GM23338 (cell line): ENCODE measurements around the gene ADD3. TPM values are rescaled to one million over a fixed set of nuclear protein-coding genes. Genes with fewer than 3 reads are reported as not detected.

Source experiments
- ATAC-seq: fragments of 200-7000 bp; cut with Tn5 transposase; 3 replicates; pipeline ENCODE4 v1.9.1; 2020
- DNase-seq: peaks from one replicate; pipeline ENCODE4 v3.0.0-alpha.2; 2015; ENCODE audit warnings: low spot score
- H2AFZ ChIP-seq: fragments of 200-600 bp; sonication (generic); 2 replicates; pipeline ENCODE4 v1.8.0; 2016; ENCODE audit warnings: antibody characterized with exemption, mild to moderate bottlenecking, moderate library complexity
- H3F3A ChIP-seq: fragments of 200-600 bp; sonication (generic); replicated peaks from 2 replicates; pipeline ENCODE4 v1.8.0; 2017; ENCODE audit warnings: antibody characterized with exemption, mixed run types, low read depth
- H3K27ac ChIP-seq: fragments of 200-600 bp; sonication (generic); 2 replicates; pipeline ENCODE4 v1.6.1; 2016; ENCODE audit warnings: low read depth
- H3K27me3 ChIP-seq: fragments of 200-600 bp; sonication (generic); 2 replicates; pipeline ENCODE4 v1.8.0; 2016; ENCODE audit warnings: mild to moderate bottlenecking, mixed run types, moderate library complexity; ENCODE audit not compliant: insufficient read depth
- H3K36me3 ChIP-seq: fragments of 200-600 bp; sonication (generic); 2 replicates; pipeline ENCODE4 v1.8.0; 2016; ENCODE audit warnings: mild to moderate bottlenecking; ENCODE audit not compliant: insufficient read depth
- H3K4me1 ChIP-seq: fragments of 200-600 bp; sonication (generic); 2 replicates; pipeline ENCODE4 v1.8.0; 2016; ENCODE audit warnings: mild to moderate bottlenecking, moderate library complexity; ENCODE audit not compliant: insufficient read depth
- H3K4me2 ChIP-seq: fragments of 200-600 bp; sonication (generic); 2 replicates; pipeline ENCODE4 v1.7.1; 2017; ENCODE audit warnings: mixed run types
- H3K4me3 ChIP-seq: fragments of 200-600 bp; sonication (generic); 2 replicates; pipeline ENCODE4 v1.6.1; 2016; ENCODE audit warnings: mixed run types
- H3K79me2 ChIP-seq: fragments of 200-600 bp; sonication (generic); replicated peaks from 2 replicates; pipeline ENCODE4 v1.8.0; 2017; ENCODE audit warnings: mild to moderate bottlenecking; ENCODE audit not compliant: insufficient read depth
- H3K9me2 ChIP-seq: fragments of 200-600 bp; sonication (generic); 2 replicates; pipeline ENCODE4 v1.8.0; 2017; ENCODE audit not compliant: insufficient read depth
- H4K20me1 ChIP-seq: fragments of 200-600 bp; sonication (generic); replicated peaks from 2 replicates; pipeline ENCODE4 v1.8.0; 2017; ENCODE audit warnings: mild to moderate bottlenecking; ENCODE audit not compliant: insufficient read depth
- H3K27ac Mint-ChIP-seq: 2 replicates; pipeline ENCODE4 v1.8.0; 2020; ENCODE audit warnings: inconsistent platforms, mild to moderate bottlenecking, moderate library complexity, mixed read lengths
- H3K27me3 Mint-ChIP-seq: 3 replicates; pipeline ENCODE4 v1.8.0; 2022; ENCODE audit warnings: low read depth, mild to moderate bottlenecking, moderate library complexity, mixed read lengths, inconsistent platforms; ENCODE audit not compliant: insufficient read depth, poor library complexity
- H3K36me3 Mint-ChIP-seq: 3 replicates; pipeline ENCODE4 v1.8.0; 2021; ENCODE audit warnings: low read depth, mild to moderate bottlenecking, inconsistent platforms, moderate library complexity, mixed read lengths
- H3K4me1 Mint-ChIP-seq: 3 replicates; pipeline ENCODE4 v1.8.0; 2020; ENCODE audit warnings: mild to moderate bottlenecking, inconsistent platforms, mixed read lengths
- H3K4me3 Mint-ChIP-seq: 3 replicates; pipeline ENCODE4 v1.8.0; 2021; ENCODE audit warnings: moderate library complexity, mild to moderate bottlenecking, inconsistent platforms, mixed read lengths
- H3K9me3 Mint-ChIP-seq: 3 replicates; pipeline ENCODE4 v1.8.0; 2020; ENCODE audit warnings: moderate library complexity, mild to moderate bottlenecking, inconsistent platforms, mixed read lengths
- CREB1 ChIP-seq: fragments of 250-450 bp; sonication (Bioruptor Pico); IDR thresholded peaks from 2 replicates; pipeline ENCODE4 v1.5.0; 2020; ENCODE audit warnings: low read depth, mild to moderate bottlenecking, moderate library complexity
- CTCF ChIP-seq, 2 experiments: fragments of 200-600 bp in 1 of 2; sonication (generic) in 1 of 2; conservative IDR thresholded peaks; 2 replicates each; pipeline versions ENCODE4 v1.5.1 to v1.6.1; 2016 to 2017; ENCODE audit warnings: antibody characterized with exemption in 2 of 2, low read depth in 2 of 2, mild to moderate bottlenecking in 2 of 2, moderate library complexity in 1 of 2
- ETS1 ChIP-seq: IDR thresholded peaks from 2 replicates; pipeline ENCODE4 v1.6.1; 2016; ENCODE audit warnings: antibody characterized with exemption
- EZH2 ChIP-seq: fragments of 200-600 bp; sonication (generic); IDR thresholded peaks from one replicate; pipeline ENCODE4 v1.8.0; 2017; ENCODE audit warnings: antibody characterized with exemption, mild to moderate bottlenecking, low read depth; ENCODE audit not compliant: unreplicated experiment
- EZH2phosphoT487 ChIP-seq: fragments of 200-600 bp; sonication (generic); IDR thresholded peaks from one replicate; pipeline ENCODE4 v1.8.1; 2018; ENCODE audit warnings: antibody characterized with exemption; ENCODE audit not compliant: unreplicated experiment
- JUNB ChIP-seq: IDR thresholded peaks from one replicate; pipeline ENCODE4 v1.6.1; 2016; ENCODE audit warnings: antibody characterized with exemption; ENCODE audit not compliant: unreplicated experiment
- NANOG ChIP-seq: IDR thresholded peaks from 2 replicates; pipeline ENCODE4 v1.6.1; 2016; ENCODE audit warnings: antibody characterized with exemption, borderline replicate concordance
- POLR2AphosphoS5 ChIP-seq: IDR thresholded peaks from 2 replicates; pipeline ENCODE4 v1.6.1; 2016; ENCODE audit warnings: antibody characterized with exemption, low read depth
- ZNF114 ChIP-seq: fragments of 250-450 bp; sonication (Bioruptor Pico); IDR thresholded peaks from 2 replicates; pipeline ENCODE4 v1.5.0; 2020; ENCODE audit warnings: mild to moderate bottlenecking, moderate library complexity
- ZNF462 ChIP-seq: fragments of 250-450 bp; sonication (Bioruptor Pico); IDR thresholded peaks from 2 replicates; pipeline ENCODE4 v1.5.0; 2020; ENCODE audit warnings: mild to moderate bottlenecking, moderate library complexity
- polyA plus RNA-seq: library from polyadenylated mRNA; unstranded; fragments of >200 nt; fragmentation: Nextera tagmentation; extraction: Ambion mirVana; gene quantifications from 2 replicates; pipeline ENCODE4 v1.2.1, GENCODE V29; 2016
- total RNA-seq: library from RNA; depleted of rRNA; stranded (reverse); fragments of >200 nt; shearing (Covaris generic); gene quantifications from 2 replicates; pipeline ENCODE4 v1.2.3, GENCODE V29; 2014

ADD3 gene
- total and polyA plus RNA-seq, 2 experiments from 2014 or later, result 68.5 to 767 TPM

GRCh38 chr10:110007701-110008517, at the start of gene ADD3 (continued):
- TF ChIP-seq EZH2 (no peak), NANOG (no peak), JUNB (no peak), CREB1 (CRISPR knock-in tag) (peak; percentile 16; the same call in 1 of the 2 replicates)

GRCh38 chr10:109958059-109958458, 49.7 kb upstream of the ADD3 start:
- no peaks in the 10 kb centered on the region for H3K79me2 ChIP-seq
- H3K4me1 ChIP-seq, result peaks cover 21% of the 10 kb centered on the region
- H4K20me1 ChIP-seq, result no peaks in the 10 kb centered on the region
- H3K27me3 ChIP-seq, result no peaks in the 10 kb centered on the region
- ATAC-seq, result no peak
- no peak overlapping the region for H3K27ac ChIP-seq
- no peaks in the 10 kb centered on the region for H3K36me3 ChIP-seq
- H2AFZ ChIP-seq, result no peak overlapping the region
- H3K4me3 Mint-ChIP-seq, result no peak overlapping the region
- no peak overlapping the region for H3K27ac Mint-ChIP-seq
- no peaks in the 10 kb centered on the region for H3K36me3 Mint-ChIP-seq
- no peaks in the 10 kb centered on the region for H3K9me2 ChIP-seq
- H3K4me1 Mint-ChIP-seq, result peaks cover 42% of the 10 kb centered on the region
- DNase-seq, result no peak
- H3K27me3 Mint-ChIP-seq, result peaks cover 2% of the 10 kb centered on the region
- no peak overlapping the region for H3K4me3 ChIP-seq
- no peak overlapping the region for H3K4me2 ChIP-seq
- no peaks in the 10 kb centered on the region for H3F3A ChIP-seq
- no peaks in the 10 kb centered on the region for H3K9me3 Mint-ChIP-seq
- TF ChIP-seq ZNF462, result no peak
- TF ChIP-seq EZH2phosphoT487, result no peak
- TF ChIP-seq POLR2AphosphoS5, result no peak
- TF ChIP-seq EZH2, result no peak
- no peak for TF ChIP-seq ZNF114
- no peak for TF ChIP-seq CTCF (conservative IDR thresholded peaks at IDR 0.05; ENCODE audit: low read depth in 2 of 2)
- TF ChIP-seq JUNB, result no peak
- no peak for TF ChIP-seq CREB1 (CRISPR knock-in tag)
- TF ChIP-seq NANOG, result no peak
- TF ChIP-seq ETS1, result no peak
